Ovary (tissue), 1 donor: ENCODE data around the gene YTHDF1.

Experiments
- EP300 ChIP-seq: sonication (generic); formaldehyde crosslinking; IDR thresholded peaks from one replicate; pipeline ENCODE4 v1.6.1; 2017; ENCODE audit warnings: antibody characterized with exemption
- POLR2A ChIP-seq: fragments of 450-650 bp; IDR thresholded peaks from one replicate; pipeline ENCODE4 v1.6.1; 2017; ENCODE audit warnings: antibody characterized with exemption, mild to moderate bottlenecking, moderate library complexity

- no peak for TF ChIP-seq EP300
- TF ChIP-seq POLR2A = no peak
These were observed 1.4 kb downstream of the YTHDF1 start for GRCh38 chr20:63214514-63214913.
